GM19043 (cell line): ENCODE data around the gene HENMT1.
"Not testable (repeated sequence)": the region's sequence is repeated elsewhere in the genome, so short reads cannot be mapped to it uniquely, and the experiment has no call there.

Source experiments
- ATAC-seq: cut with Tn5 transposase; IDR thresholded peaks from one replicate; pipeline ENCODE4 v1.9.1; 2021; ENCODE audit warnings: low read depth; ENCODE audit not compliant: unreplicated experiment

Gene HENMT1

DNA sequence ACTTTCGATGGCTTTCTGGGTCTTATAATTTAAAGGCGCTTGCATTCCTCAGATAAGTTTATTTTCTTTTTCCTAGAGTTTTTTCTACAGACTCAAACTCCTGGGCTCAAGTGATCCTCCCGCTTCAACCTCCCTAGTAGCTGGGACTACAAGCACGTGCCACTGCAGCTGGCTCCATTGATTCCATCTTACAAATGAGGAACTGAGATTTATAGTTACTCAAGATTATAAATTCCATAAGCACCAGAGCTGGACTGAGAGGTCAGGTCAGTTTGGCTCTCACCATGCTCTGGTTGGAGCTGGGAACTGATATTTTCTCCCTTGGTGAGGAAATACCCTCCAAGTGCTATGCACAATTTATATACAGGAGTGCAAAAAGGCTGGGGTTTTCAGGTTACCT, 17.8 kb upstream of the HENMT1 start:
- no peak for ATAC-seq

DNA sequence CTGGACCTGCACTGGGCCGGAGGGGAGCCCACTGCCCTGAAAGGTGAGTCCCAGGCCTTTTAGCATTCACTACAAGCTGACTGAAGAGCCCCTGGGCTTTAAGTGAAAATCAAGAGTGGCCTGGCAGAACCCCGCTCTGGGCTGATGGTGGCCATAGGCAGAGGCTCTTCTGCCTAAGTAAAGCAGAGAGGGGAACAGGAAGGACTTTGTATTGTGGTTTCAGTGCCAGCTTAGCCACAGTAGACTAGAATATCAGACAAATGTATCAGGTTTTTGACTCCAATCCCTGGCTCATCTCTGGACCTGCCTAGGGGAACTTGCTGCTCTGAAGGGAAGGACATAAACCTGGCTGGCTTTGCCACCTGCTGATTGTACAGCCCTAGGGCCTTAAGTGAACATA, 10.2 kb upstream of the HENMT1 start:
- ATAC-seq = no peak

DNA sequence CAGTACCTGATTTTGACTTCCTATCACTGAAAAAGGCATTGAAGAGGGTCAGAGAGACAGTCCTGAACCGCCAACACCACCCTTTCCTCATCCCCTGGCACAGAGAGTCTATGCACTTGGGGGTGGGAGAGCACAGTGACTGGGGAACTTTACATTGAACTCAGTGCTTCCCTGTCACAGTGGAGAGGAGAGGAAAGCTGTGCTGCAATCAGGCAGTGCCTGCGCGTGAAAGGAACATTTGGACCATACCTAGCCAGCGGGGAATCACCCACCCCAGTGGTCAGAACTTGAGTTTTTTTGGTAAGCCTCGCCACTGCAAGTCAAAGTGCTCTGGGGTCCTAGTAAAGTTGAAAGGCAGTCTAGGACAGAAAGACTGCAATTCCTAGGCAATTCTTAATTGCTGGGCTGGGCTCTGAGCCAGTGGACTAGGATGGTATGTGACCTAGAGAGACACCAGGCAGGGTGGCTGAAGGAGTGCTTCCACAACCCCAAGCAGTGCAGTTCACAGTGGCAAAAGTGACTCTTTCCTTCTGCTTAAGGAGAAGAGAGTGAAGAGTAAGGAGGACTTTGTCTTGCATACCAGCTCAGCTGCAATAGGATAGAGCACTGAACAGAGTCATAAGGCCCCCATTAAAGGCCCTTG, 9.4 kb upstream of the HENMT1 start:
- ATAC-seq = no peak

DNA sequence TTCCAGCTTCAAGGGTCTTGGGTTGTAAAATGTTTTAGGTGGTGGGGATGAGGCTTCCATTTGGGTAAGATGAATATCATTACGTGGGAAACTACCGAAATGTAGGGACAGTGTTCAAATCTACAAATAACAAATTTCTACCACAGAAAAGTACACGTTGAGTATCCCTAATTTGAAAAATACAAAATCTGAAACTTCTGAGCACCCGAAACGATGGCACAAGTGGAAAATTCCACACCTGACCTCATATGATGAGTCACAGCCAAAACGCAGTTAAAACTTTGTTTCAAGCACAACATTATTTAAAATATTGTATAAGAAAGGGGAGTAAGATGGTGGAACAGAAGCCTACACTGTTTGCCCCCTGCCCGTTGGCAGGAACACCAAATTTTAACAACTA, 8.8 kb upstream of the HENMT1 start:
- no peak for ATAC-seq

DNA sequence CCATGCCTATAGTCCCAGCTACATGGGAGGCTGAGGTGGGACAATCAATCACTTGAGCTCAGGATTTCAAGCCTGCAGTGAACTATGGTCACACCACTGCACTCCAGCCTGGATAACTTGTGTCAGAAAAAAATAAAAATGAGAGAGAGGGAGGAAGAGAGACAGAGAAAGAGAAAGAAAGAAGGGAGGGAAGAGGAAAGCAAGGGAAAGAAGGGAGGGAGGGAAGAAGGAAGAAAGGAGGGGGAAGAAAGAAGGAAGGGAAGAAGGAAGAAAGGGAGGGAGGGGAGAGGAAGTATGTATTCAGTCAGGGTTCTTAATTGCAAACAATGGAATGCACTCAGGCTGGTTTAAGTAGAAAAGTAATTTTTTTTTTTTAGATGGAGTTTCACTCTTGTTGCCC, 7.9 kb upstream of the HENMT1 start:
- no peak for ATAC-seq

DNA sequence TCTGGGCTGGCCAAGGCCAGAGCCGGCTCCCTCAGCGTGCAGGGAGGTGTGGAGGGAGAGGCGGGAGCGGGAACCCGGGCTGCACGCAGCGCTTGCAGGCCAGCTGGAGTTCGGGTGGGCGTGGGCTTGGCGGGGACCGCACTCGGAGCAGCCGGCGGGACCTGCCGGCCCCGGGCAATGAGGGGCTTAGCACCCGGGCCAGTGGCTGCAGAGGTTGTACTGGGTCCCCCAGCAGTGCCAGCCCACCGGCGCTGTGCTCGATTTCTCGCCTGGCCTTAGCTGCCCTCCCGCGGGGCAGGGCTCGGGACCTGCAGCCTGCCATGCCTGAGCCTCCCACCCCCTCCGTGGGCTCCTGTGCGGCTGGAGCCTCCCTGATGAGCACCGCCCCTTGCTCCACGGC, 6.5 kb upstream of the HENMT1 start:
- ATAC-seq = not testable (repeated sequence)

DNA sequence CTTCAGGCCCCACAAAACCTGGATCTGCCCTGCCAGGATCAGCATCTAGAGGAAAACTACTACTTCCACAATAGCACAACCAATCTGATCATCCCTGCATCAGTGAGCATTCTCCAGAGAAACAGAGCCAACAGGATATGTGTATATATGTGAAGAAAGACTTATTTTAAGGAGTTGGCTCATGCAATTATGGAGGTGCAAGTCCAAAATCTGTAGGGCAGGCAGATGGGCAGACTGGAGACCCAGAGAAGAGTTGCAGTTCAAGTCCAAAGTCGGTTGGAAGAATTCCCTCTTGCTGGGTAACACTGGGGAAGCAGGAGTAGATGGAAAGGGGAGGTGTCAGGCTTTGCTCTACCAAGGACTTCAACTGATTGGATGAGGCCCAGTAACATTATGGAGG, 4.9 kb upstream of the HENMT1 start:
- no peak for ATAC-seq

DNA sequence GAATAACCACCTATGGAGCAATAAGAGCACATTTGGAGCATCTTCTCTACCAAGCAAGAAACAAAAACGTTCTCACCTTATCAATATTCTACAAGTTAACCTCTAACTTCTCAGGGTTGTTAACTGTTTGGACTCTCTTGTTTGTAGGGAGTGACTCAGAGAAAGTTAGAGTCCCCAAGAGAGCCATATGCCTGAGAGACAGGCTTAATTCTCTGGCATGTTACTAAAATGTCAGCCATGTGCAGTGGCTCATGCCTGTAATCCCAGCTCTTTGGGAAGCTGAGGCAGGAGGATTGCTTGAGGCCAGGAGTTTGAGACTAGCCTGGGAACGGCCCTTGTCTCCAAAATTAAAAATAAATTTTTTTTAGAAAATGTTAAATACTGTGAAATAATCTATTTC, 4.2 kb upstream of the HENMT1 start:
- no peak for ATAC-seq

DNA sequence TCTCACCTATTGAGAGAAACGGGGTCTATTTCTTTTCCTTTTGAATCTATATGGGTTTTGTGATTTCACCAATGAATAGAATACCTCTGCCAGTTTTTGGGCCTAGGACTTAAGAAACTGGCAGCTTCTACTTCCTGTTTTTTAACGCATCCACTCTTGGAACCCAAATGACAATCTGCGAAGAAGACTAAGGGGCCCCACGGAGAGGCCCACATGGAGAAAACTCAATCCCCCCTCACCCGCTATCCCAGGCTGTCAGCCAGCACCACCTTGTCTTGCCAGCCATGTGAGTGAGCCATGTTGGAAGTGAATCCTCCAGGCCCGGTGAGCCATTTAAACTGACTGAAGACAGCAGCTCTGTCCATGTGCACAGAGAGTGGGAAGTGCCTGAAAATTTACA, 3.6 kb upstream of the HENMT1 start:
- no peak for ATAC-seq

DNA sequence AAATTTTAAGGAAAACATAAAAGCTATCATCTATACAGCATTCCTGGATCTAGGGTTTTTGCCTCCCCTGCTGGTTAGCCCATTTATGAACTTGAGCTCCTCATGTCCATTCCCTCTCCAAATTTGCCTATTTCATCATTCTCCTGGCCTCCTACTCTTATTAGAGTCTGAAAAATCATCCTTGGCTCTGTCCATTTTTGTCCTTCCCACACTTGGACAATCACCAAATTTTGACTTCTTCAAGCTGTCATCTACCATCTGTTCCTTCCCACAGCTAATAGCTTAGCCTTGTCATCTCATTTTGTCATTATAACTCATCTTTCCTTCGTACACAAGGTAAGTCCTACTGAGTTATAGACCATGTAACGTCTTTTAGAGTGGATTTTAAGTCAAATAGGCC, 2.2 kb upstream of the HENMT1 start:
- no peak for ATAC-seq

DNA sequence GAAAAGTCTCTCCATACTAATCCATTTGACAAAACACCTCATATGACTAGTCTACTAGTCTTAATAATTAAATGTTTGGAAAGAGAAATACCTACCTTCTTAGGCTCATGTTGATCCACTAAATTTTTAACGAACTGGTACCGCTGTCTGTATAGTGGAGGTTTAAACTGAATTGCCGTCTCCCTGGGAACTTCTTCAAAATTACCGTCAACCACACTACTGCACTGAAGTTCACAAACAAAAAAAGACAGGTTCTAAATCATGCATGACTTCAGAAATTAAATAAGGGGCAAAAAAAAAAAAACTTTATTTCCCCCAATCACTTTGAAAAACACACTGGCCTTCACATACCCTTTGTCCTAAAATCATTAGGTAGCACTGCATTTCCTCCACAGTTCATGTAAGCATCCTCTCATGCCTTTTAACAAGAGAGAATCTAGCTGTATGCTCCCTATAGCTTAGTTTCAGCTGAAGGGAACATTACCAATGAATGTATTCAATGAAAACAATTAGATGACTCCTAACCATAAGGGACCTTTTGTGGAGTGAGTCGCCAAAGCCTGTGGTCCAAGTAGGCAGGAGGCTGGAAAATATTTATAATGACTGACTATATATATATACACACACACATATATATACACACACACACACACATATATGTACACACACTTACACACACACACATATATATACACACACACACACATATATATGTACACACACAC, 3.4 kb downstream of the HENMT1 start:
- no peak for ATAC-seq

DNA sequence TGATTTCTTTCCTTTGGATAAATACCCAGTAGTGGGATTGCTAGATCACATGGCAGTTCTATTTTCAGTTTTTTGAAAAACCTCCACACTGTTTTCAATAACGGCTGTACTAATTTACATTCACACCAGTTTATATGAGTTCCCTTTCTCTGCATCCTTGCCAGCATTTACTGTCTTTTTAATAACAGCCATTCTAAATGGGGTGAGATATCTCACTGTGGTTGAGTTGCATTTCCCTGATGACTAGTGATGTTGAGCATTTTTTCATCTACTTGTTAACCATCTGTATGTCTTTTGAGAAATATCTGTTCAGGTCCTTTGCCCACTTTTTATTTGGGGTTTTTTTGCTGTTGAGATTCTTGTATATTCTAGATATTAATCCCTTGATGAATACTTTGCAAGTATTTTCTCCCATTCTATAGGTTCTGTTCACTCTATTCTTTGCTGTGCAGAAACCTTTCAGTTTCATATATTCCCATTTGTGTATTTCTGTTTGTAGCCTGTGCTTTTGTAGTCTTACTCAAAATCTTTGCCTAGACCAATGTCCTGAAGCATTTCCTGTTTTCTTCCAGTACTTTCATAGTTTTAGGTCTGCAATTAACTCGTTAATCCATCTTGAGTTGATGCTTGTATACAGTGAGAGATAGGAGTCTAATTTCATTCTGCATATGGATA, 7.3 kb downstream of the HENMT1 start:
- ATAC-seq = no peak

DNA sequence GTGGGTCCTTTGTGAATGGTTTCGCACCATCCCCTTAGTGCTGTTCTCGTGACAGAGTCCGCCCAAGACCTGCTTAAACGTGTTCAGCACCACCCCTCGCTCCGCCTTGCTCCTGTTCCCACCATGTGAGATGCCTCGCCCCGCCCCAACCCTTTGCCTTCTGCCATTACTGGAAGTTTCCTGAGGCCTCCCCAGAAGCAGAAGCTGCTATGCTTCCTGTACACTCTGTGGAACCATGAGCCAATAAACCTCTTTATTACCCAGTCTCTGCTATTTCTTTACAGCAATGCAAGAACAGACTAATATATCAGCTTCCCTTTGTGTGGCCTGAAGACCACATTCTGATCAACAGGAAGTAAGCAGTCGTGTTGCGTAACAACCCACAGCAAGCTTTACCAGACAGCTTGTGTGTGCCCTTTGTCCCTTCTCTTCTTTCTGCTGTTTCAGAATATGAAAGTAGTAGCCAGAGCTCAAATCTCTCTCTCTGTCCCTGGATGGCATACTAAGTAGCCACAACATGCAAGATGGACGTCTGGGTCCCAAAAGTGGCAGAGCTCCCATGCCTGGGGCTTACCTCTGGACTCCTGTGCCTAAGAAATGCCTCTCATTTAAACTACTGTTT, 14.1 kb downstream of the HENMT1 start:
- no peak for ATAC-seq

DNA sequence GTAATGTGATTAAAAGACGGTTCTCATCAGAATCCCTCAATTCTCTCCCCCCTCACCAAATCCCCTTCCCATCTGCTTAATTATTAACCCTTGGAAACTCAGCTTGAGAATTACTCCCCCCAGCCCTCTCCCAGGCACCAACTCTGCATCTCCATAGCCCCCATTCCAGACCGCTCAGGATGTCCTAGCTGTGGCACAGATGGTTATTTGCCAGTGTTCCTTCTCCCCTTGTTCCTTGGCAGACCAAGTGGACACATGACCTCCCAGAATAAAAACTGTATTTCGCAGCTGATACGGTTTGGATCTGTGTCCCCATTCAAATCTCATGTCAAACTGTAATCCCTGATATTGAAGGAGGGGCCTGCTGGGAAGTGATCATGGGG, 14.6 kb downstream of the HENMT1 start:
- no peak for ATAC-seq

DNA sequence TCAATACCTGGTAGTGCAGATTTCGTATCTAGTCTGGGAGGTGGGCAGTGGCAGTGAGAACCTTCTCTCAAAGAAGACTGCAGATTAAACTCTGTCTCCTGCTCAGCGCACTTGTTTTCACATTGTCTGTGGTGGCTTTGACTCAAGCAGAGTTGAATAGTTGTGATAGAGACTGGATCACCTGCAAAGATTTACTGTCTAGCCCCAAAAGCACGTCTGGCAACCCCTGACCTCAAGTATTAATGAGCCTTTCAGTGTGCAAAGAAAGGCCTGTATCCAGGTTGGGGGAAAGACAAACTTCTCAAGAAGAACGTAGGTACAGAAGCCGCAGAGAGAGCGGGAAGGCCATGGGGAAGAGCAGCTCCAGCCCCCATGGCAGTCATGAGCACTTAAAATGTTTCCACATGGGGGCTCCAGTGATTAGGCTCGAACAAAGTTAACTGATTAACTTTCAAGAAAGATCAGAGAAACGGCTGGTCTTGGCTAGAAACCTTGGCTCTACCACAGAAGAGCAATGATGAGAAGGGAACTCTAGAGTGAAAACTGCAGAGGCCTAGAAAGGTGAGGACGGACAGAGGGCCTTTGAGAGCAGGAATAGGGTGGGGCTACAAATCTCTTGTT, 15.2 kb downstream of the HENMT1 start:
- ATAC-seq = no peak

DNA sequence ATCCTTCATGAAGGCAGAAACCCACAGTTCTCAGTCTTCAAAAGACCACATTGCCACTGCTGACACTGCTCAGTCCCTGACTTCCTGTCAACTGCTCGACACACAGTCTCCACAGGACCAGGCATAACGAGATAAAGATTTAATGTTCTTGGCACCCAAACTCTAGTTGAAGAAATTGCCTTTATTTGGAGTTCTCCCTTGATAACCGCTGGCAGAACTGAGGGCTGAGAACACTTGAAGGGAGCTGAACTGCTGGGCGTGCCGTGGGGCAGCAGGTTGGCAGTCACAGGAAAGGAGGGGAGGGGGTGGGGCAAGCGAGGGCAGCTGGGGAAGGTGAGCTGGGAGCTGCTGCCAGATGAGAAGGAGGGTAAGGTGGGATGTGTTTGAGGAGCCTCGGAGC, 15.9 kb downstream of the HENMT1 start:
- ATAC-seq = no peak

DNA sequence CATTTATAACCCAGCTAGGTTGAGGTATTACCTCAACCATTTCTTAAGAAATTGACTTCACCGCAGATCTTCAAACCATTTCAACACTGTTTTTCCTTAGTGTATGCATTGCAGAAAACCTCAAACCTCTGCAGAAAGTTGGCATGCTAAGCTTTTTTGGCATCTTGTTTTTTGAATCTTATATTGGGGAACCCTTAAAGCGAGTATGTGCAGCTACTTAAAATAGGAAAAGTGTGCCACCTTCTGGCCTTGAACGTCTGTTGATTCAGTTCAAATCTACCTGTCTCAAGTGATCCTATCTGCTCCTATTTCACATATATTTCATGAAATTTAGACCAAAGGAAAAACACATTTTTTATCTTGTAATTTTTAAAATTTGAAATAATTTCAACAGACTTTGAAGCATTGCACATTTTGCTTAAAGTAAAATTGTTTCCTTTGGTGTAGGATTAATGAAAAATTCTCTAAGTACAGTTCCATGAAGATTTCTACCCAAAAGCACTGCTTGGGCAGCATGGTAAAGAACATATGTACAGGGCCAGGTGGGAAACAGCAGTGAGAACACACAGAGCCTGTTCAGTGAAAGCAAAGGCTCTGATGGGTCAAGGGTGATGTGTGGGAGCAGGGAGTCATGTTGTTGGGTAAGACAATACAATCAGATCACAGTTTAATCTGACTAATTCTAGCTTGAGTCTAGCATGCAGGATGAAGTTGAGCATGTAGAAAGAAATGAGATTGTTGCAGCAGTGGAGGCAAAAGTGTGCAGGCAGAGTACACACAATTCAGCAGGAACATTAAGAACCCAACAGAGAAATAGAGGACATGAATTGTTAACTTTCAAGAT, 17.2 kb downstream of the HENMT1 start:
- ATAC-seq = no peak

DNA sequence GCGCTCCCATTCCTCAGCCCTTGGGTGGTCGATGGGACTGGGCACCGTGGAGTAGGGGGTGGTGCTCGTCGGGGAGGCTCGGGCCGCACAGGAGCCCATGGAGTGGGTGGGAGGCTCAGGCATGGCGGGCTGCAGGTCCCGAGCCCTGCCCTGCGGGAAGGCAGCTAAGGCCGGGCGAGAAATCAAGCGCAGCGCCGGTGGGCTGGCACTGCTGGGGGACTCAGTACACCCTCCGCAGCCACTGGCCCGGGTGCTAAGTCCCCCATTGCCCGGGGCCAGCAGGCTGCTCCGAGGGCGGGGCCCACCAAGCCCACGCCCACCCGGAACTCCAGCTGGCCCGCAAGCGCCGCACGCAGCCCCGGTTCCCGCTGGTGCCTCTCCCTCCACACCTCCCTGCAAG, 20.0 kb downstream of the HENMT1 start:
- ATAC-seq = not testable (repeated sequence)

DNA sequence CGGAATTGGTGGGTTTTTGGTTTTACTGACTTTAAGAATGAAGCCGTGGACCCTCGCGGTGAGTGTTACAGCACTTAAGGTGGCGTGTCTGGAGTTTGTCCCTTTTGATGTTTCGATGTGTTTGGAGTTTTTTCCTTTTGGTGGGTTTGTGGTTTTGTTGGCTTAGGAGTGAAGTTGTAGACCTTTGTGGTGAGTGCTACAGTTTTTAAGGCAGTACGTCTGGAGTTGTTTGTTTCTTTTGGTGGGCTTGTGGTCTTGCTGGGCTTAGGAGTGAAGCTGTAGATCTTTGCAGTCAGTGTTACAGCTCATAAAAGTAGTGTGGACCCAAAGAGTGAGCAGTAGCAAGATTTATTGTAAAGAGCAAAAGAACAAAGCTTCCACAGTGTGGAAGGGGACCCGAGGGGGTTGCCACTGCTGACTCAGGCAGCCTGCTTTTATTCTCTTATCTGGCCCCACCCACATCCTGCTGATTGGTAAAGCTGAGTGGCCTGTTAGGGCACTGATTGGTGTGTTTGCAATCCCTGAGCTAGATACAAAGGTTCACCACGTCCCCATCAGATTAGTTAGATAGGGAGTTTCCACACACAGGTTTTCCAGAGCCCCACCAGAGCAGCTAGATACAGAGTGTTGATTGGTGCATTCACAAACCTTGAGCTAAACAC, 20.9 kb downstream of the HENMT1 start:
- no peak for ATAC-seq

DNA sequence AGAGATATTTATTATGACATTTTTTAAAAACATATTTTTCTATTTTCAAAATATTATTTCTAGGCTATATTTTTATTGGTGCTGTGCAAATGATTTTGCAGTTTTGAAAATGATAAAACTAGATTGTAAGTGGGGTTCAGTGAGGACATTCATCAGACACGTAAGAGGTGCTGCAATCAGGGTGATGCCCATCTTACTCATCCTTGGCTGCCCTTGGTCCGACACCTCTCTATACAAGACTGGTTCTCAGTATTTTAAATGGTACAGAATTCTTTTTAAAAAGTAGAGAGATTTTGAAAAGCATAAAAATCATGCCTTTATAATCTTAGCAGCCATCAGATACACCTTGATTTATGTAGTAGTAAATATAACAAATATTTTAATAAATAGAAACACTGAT, 24.0 kb downstream of the HENMT1 start:
- ATAC-seq = no peak
